ENCODE measurements around the gene SEPTIN10.
A peak's percentile ranks its signal among the peaks of the same experiment; 100 is the strongest.
"Not testable (repeated sequence)": the region's sequence is repeated elsewhere in the genome, so short reads cannot be mapped to it uniquely, and the experiment has no call there.

SEPTIN10 gene

GRCh38 chr2:109601783-109602182, 12.0 kb downstream of the SEPTIN10 start:
- no peak for DNase-seq (ENCODE audit: low spot score)

DNA sequence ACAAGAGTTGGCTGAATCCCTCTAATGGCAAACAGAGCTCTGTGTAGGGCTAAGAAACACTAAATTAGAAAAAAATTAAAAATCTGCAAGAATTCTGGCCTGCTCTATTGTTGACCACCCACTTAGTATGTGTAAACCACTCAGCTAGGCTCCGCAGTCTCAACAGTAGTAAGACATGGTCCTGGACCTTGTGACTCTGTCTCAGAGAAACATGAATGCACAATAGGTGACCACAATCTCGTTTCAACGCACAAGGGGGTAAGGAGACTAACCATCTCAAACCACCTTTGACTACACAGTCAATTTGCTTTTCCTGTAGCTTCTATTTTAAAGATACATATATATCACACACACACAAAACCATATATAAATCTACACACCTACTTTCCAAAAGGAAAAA, 16.5 kb downstream of the SEPTIN10 start:
- DNase-seq (ENCODE audit: low spot score): no peak

DNA sequence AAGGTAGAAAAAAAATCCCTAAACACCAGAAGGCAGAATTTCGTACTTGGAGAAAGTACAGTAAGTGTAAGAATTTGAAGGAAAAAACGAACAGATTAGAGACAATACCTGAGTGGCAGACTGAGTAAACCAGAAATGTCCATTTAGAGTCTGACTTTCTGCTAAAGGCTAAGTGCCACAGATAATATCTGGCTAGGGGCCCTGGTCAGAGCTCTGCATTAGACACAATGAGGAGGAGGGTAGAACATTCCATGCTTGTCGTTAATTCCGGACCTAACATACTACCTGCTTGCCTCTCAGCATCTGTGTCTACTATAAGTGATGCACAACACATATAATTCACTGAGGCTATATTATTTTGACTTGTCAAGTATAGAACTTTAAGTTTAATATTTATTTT, 18.1 kb downstream of the SEPTIN10 start:
- no peak for DNase-seq (ENCODE audit: low spot score)

- no peak for DNase-seq (ENCODE audit: low spot score)
These were observed 19.4 kb downstream of the SEPTIN10 start for GRCh38 chr2:109594246-109594885.

GRCh38 chr2:109592905-109593304, 20.9 kb downstream of the SEPTIN10 start:
- no peak for DNase-seq (ENCODE audit: low spot score)

GRCh38 chr2:109591206-109591605, 22.6 kb downstream of the SEPTIN10 start:
- no peak for DNase-seq (ENCODE audit: low spot score)

DNA sequence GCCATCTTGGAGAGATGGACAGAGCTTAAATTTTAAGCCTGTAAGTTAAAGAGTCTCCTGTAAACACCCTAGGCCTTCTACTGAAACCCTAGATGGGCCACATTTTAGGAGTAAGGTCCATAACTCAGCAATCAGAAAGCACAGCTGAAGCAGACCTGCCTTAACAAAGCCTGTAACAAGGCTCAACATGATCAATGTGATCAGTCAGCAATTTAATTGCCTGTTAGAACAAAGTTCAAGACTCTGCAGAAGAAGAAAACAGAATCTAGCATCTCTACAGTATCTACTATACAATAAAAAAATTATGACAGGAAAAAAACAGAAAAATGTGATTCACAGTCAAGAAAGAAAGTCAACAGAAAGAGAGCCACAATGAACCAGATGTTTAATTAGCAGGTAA, 27.1 kb downstream of the SEPTIN10 start:
- DNase-seq (ENCODE audit: low spot score): no peak

DNA sequence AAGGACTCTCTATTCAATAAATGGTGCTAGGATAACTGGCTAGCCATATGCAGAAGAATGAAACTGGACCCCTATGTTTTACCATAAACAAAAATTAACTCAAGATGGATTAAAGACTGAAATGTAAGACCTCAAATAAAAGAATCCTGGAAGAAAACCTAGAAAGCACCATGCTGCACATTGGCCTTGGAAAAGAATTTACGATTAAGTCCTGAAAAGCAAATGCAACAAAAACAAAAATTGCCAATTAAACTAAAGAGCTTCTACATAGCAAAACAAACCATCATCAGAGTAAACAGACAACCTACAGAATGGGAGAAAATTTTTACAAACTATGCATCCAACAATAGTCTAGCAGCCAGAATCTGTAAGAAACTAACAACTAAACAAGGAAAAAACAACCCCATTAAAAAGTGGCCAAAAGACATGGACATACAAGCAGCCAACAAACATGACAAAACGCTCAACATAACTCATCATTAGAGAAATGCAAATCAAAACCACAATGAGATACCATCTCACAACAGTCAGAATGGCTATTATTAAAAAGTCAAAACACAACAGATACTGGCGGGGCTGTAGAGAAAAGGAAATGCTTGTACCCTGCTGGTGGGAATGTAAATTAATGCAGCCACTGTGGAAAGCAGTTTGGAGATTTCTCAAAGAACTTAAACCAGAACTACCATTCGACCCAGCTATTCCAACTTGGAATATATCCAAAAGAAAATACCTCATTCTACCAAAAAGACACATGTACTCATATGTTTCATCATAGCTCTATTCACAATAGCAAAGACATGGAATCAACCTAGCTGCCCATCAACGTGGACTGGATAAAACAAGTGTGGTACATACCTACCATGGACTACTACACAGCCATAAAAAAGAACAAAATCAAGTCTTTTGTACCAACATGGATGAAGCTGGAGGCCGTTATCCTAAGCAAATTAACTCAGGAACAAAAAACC, 30.6 kb downstream of the SEPTIN10 start:
- DNase-seq (ENCODE audit: low spot score): no peak

DNA sequence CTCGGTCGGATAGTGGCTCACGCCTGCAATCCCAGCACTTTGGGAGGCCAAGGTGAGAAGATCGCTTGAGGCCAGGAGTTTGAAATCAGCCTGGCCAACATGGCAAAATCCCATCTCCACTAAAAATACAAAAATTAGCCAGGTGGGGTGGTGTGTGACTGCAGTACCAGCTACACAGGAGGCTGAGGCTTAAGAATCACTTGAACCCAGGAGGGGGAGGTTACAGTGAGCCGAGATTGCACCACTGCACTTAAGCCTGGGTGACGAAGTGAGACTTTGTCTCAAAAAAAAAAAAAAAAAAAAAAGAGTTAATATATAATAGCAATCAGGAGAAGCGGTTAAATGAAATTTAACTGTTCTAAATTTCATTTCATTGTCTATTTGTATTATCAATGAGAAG, 36.1 kb downstream of the SEPTIN10 start:
- not testable (repeated sequence) for DNase-seq (ENCODE audit: low spot score)

DNA sequence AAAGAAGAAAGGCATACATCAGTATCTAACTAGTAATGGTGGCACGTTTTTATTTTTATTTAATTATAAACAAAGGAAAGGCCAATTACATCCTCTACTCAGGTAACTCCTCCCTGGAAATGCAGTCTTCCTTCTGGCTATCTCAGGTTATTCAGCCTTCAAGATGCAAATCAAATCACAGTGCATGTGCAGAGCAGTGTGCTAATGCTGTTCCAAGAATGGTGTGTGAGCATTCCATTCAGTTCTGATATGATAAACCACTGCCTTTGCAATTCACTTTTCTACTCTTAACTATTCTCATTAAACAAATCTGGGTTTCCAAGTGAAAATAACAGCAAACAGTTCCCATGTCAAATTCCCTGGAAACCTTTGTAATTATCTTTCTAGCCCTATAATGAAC, 38.4 kb downstream of the SEPTIN10 start:
- no peak for DNase-seq (ENCODE audit: low spot score)

DNA sequence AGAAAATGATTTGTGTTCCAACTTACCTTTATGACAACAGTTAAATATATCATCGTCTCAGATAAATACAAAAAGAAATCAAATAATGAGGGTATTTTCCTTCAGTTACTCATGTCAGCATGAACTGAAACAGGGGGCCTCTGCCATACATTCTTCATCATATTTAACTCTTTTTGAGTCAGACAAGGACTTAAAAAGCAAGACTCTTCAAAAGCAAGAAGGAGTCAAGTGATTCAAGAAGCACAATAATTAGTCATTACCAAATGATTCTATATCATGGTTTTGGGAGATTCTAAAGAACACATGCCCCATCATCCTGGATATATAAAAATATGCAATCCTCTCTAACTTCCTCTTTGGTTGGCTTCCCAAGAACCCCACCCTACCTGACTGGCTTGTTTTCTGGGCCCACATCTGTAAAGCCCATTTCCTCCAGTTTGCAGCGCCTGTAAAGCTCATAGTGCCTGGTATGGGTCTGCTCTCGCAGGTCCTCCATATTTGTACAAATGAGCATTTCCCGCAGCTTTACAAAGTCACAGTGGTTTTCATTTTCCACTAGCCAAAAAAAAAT, 49.7 kb downstream of the SEPTIN10 start:
- peak; percentile 3 for DNase-seq (ENCODE audit: low spot score)

DNA sequence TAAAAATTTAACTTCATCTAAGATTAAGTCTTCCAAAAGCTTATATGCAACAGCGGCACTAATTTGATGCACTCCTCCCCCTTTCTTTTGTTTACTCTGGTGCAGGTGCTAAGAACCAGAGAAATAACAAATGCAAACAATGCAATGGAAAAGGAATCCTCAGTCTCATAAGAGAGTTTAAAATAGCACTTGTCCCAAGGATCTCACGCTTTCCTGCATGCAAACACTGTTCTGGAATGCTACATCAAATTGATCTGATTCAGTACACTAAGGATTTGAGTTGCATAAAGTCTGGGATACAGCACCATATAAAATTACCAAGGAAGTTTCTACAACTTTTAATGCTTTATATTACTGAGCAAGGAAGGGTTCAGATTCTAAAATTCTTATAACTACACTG, 50.5 kb downstream of the SEPTIN10 start:
- no peak for DNase-seq (ENCODE audit: low spot score)

DNA sequence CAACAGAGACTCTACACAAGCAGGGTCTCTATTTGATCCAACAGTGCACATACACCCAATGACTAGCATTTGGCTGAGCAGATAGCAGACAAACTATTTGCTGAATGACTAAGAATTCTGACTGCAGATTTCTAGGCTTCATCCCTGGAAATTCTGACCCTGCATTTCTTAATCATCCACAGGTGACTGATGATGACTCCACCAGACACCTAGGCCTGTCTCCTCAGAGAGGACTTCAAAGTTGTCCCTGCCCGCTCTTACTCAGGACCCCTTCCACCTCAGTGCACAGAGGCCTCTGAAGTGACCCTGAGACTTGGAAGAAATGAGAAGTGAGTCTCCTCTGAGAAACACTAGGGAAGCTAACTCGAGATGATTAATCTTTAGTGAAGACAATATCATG, 51.3 kb downstream of the SEPTIN10 start:
- no peak for DNase-seq (ENCODE audit: low spot score)

DNA sequence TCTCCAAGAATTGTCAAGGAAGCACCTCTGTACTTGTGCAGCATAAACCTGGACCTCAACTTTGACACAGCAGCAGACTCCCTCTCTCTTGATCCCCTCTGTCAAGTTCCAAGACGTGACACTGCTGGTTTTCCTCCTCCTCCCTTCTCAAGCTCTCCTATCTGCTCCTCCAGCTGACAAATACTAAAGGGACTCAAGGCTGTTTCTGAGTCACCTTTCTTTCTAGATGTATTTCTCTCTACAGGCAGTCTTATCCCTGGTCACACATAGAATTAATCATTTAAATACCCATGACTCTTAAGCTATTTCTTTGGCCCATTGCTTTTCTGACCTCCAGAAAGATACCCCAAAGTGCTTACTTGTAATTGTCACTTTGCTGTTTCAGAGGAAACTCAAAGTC, 53.5 kb downstream of the SEPTIN10 start:
- DNase-seq (ENCODE audit: low spot score): no peak

GRCh38 chr2:109558076-109558882, 55.5 kb downstream of the SEPTIN10 start:
- DNase-seq (ENCODE audit: low spot score): peak; percentile 11

- no peak for DNase-seq (ENCODE audit: low spot score)
These were observed 56.5 kb downstream of the SEPTIN10 start for GRCh38 chr2:109557309-109557708.

DNA sequence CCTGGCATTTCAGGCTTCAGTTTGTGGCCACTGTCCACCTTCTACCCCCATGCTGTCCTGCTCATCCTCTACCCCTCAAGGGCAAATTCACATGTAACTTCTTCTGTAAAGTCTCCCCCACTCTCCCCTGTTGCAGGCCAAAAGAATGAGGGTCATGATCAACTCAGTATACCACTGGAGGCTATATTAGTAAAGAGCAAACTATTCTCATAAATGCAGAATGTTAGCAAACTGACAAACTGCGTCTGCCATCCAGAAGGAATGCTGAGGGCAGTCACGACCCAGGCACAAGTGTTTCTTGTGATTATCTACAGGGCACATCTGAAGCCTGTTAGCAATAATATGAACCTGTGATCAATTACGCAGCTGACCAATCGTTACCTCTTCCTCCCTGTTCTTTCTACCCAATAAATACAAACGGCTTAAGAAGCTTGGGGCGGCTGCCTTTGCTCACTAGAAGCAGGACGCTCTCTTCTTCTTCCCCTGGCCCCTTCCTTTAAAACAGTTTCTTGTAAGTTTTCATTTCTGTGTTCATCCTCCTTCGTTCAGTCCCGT, 58.3 kb downstream of the SEPTIN10 start:
- DNase-seq (ENCODE audit: low spot score): no peak

- DNase-seq (ENCODE audit: low spot score): no peak
These were observed 59.0 kb downstream of the SEPTIN10 start for GRCh38 chr2:109554758-109555157.

DNA sequence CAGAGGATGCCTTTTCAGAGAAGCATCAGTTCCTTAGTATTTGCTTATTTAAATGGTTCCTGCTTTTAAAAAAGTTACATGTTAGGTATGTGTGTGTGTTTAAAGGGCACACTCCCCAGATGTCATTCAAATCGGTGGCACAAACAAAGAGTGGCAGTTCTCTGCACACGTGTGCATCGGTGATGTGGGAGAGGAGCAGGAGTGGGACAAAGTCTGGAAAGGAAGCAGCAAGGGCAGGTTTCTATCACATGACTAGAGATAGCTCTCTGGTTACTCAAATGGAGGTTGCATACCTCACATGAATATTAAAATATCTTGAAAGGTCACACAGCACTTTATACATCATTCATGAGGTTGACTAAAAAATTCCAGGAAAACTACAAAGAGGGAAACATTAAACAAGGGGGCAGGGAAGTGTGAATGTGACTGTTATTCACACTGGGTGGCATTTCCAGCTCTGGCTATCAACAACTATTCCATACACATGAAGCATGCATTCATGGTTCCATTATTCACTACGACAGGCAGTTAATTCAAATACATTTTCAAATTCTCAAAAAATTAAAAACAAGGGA, 64.7 kb downstream of the SEPTIN10 start:
- DNase-seq (ENCODE audit: low spot score): no peak

DNA sequence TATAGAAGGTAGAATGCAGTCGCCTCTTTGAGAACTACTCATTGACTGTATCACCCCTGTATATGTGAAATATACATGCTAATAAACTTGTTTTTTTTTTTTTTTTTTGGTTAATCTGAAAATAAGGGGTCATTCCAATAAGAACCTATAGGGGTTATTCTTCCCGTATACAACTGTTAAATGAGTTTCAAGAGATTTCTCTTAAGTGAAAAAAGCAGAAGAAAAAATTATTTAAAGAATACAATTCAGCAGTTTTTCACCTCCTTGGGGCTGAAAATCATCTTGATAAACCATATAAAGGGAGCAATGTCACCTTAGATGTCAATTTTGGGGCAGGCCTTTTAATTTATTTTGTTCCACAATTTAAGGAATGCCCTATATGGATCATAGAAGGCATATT, 66.5 kb downstream of the SEPTIN10 start:
- DNase-seq (ENCODE audit: low spot score): no peak

All from activated CD4-positive, alpha-beta T cell treated with anti-CD3 and anti-CD28 coated beads, Interleukin-2, Interleukin-4, amounts not matched to agents 100 ng/mL and 50 ng/mL, durations not matched to agents 16 hours and 8 hours (primary cell).